ENCODE data around the gene SLC44A5.

Gene SLC44A5

DNA sequence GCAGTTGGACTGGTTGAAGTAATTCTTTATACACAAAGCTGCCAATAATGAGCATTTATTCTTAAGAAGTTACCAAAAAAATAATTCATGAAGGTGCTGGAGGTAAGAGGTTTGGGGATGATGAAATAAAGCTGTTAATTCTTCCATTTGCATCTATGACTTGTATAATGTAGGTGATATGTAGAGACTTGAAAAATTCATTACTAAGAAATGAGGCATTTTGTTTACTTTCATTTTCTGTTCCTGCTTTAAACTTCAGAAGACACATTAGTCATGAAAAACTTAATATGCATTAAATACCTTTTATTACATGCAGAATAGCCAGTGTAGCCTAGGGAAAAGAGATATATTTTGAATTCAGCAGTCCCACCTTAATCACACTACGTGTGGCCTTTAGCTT lies 214.2 kb downstream of the SLC44A5 start:
- TF ChIP-seq, protein P1, sequence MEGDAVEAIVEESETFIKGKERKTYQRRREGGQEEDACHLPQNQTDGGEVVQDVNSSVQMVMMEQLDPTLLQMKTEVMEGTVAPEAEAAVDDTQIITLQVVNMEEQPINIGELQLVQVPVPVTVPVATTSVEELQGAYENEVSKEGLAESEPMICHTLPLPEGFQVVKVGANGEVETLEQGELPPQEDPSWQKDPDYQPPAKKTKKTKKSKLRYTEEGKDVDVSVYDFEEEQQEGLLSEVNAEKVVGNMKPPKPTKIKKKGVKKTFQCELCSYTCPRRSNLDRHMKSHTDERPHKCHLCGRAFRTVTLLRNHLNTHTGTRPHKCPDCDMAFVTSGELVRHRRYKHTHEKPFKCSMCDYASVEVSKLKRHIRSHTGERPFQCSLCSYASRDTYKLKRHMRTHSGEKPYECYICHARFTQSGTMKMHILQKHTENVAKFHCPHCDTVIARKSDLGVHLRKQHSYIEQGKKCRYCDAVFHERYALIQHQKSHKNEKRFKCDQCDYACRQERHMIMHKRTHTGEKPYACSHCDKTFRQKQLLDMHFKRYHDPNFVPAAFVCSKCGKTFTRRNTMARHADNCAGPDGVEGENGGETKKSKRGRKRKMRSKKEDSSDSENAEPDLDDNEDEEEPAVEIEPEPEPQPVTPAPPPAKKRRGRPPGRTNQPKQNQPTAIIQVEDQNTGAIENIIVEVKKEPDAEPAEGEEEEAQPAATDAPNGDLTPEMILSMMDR (IDR thresholded peaks at IDR 0.05) = no peak

DNA sequence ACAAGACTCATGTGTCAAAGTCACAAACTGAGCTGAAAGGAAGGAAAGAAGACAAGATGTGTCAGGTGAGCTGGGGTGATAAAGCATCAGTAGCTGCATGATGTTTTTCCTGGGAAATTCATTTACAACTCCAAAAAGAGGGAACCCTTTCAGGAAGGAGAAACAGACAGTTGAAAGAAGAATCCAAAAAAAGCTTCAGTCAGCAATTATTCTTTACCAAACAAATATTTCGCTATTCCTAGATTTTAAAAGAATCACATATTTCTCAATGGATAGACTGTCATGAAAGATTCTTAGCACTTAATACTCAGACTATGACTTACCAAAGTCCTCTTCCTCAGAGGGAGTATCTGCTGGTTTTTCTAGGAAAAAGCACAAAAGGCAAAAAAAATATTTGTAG lies 214.7 kb downstream of the SLC44A5 start:
- TF ChIP-seq, protein P1 (IDR thresholded peaks at IDR 0.05) = no peak

DNA sequence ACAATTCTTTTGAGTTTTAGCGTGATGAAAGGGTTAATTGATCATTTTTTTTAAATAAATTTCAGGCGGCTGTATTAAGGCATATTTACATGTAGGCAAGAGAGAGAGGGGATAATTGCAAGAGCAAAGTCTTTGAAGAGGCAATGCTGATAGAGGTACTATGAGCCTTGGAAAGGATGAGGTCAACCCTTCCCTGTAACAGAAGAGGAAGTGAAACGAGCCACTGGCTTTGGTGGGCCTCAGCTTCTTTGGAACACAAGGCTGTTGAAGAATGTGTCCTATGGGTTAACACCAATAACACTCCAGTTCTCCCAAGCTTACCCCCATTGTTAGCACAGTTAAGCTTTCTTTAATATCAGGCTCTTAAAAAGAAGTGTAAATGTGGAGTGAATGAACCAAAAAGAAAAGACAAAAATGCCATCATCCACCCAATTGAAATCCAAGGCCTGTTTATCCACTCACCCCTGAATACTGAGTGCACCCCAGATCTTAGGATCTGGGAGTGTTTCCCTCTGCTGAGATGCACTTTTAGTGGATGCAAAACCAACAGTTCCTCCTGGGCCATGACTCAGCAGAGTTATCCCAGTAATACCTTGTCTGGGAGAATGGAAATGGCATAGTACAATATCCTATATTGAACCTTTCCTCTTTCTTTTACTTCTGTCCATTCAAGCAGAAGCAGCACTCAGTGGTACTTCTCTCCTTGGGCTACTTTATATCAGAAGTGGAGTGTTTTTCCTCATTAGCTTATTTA lies 216.4 kb downstream of the SLC44A5 start:
- TF ChIP-seq, protein P1 (IDR thresholded peaks at IDR 0.05) = no peak

DNA sequence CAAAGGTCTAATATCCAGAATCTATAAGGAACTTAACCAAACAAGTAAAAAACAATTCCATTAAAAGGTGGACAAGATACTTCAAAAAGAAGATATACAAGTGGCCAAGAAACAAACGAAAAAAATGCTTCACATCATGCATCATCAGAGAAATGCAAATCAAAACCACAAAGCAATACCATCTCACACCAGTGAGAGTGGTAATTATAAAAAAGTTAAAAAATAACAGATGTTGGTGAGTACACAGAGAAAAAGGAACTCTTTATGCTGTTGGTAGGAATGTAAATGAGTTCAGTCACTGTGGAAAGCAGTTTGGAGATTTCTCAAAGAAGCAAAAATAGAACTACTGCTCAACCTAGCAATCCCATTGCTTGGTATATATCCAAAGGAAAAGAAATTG lies 218.6 kb downstream of the SLC44A5 start:
- TF ChIP-seq, protein P1 (IDR thresholded peaks at IDR 0.05) = no peak

DNA sequence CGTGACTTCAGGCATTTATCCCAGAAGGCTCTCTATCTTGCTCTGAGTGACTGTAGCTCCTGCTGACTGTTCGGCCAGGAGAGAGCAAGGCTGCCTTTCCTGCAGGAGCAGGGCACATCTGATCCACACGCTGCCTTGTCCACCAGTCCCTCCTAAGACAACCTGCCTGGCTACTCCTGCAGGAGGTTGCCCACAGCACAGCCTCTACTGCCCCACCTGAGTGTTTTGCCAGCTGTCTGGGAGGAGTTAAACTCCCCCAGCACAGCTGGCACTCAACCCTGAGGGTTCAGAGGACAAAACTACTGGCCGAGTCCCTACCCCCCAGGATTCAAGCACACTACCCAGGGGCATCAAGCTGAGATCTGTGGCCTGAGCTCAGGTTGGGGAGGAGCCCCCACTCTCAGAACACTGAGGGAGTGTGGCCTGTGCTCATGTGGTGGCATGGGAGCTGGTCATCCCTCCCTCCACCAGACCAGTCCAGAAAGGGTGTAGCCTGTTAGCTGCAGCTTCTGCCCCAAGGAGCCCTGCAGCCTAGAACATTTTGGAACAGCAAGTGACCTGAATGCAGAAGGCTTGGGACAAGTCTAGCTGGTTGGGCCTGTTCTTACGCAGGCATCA lies 237.3 kb downstream of the SLC44A5 start:
- TF ChIP-seq, protein P1 (IDR thresholded peaks at IDR 0.05) = no peak

DNA sequence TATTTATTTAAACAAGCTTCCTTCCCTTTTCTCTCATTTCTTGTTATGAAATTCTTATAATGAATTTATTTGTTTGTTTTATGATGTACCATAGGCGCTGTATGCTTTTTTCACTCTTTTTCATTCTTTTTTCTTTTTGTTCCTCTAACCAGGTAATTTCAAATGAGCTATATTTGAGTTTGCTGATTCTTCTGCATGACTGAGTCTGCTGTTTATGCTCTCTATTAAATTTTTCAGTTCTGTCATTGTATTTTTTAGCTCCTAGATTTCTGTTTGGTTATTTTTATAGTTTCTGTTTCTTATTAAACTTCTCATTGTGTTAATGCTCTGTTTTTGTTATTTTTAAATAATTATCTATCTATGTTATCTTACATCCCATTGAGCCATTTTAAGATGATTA lies 244.3 kb downstream of the SLC44A5 start:
- TF ChIP-seq, protein P1 (IDR thresholded peaks at IDR 0.05) = no peak

DNA sequence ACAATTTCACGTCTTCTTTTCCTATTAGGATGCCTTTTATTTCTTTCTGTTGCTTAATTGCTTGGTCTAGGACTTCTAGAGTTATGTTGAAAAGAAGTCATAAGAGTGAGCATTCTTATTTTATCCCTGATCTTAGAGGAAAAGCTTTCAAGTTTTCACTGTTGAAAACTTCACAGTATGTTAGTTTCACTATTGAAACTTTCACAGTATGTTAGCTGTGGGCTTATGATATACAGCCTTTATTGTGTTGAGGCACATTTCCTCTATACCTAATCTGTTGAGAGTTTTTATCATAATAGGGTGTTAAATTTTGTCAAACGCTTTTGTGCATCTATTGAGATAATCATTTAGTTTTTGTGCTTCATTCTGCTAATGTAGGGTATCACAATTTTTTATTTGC lies 249.7 kb downstream of the SLC44A5 start:
- TF ChIP-seq, protein P1 (IDR thresholded peaks at IDR 0.05) = no peak

Data from LNCAP (cell line).